SK-N-SH (cell line): ENCODE results near the gene GPR55. TPM values are rescaled to one million over a fixed set of nuclear protein-coding genes. Genes with fewer than 3 reads are reported as not detected.

ENCODE experiments used
- CTCF ChIA-PET: fragments of 300-600, 350-600 bp; formaldehyde crosslinking; extraction: SDS; loops from one replicate; lab custom pipeline; 2021; lab: Yijun Ruan, JAX
- POLR2A ChIA-PET: fragments of 350-600 bp; sonication (Branson Sonifier 250); formaldehyde crosslinking; extraction: SDS; loops from one replicate; lab custom pipeline; 2020; ENCODE audit warnings: antibody characterized with exemption, inconsistent platforms; lab: Yijun Ruan, JAX
- DNase-seq: peaks from one replicate; pipeline ENCODE4 v3.0.0; 2012
- H2AFZ ChIP-seq: fragments of 200-600 bp; sonication (generic); 2 replicates; pipeline ENCODE4 v1.8.1; 2016; ENCODE audit warnings: antibody characterized with exemption, mild to moderate bottlenecking, low read depth
- H3F3A ChIP-seq: fragments of 200-600 bp; sonication (generic); replicated peaks from 2 replicates; pipeline ENCODE3; 2016; ENCODE audit warnings: antibody characterized with exemption, mild to moderate bottlenecking; ENCODE audit not compliant: insufficient read depth
- H3K27ac ChIP-seq, 2 experiments: fragments of 200-500 bp in 1 of 2; fragments of 200-600 bp in 1 of 2; sonication (Bioruptor generic) in 1 of 2; sonication (generic), shearing (Covaris generic) in 1 of 2; 2 replicates each; pipeline versions ENCODE4 v1.5.1 to v1.6.1; 2014 to 2016; ENCODE audit warnings: low read depth in 2 of 2, inconsistent platforms in 1 of 2, low read length in 1 of 2, mild to moderate bottlenecking in 1 of 2, mixed read lengths in 1 of 2
- H3K27me3 ChIP-seq: fragments of 200-600 bp; sonication (generic), shearing (Covaris generic); 2 replicates; pipeline ENCODE4 v1.6.1; 2016; ENCODE audit warnings: mixed run types; ENCODE audit not compliant: insufficient read depth
- H3K36me3 ChIP-seq, 2 experiments: fragments of 200-500 bp in 1 of 2; fragments of 200-600 bp in 1 of 2; sonication (Bioruptor generic) in 1 of 2; sonication (generic) in 1 of 2; replicated peaks in 1 of 2; 2 replicates each; pipeline versions ENCODE3 to v1.5.1; 2014 to 2016; ENCODE audit warnings: low read length in 1 of 2, mild to moderate bottlenecking in 1 of 2; ENCODE audit not compliant: insufficient read depth in 2 of 2, control insufficient read depth in 1 of 2
- H3K4me1 ChIP-seq, 2 experiments: fragments of 200-500 bp in 1 of 2; fragments of 200-600 bp in 1 of 2; sonication (Bioruptor generic) in 1 of 2; sonication (generic), shearing (Covaris generic) in 1 of 2; 2 replicates each; pipeline versions ENCODE4 v1.5.1 to v1.6.1; 2014 to 2016; ENCODE audit warnings: low read depth in 1 of 2, low read length in 1 of 2, mixed run types in 1 of 2; ENCODE audit not compliant: insufficient read depth in 2 of 2, control insufficient read depth in 1 of 2
- H3K4me2 ChIP-seq: fragments of 200-600 bp; sonication (generic), shearing (Covaris generic); 2 replicates; pipeline ENCODE4 v1.6.1; 2017; ENCODE audit warnings: mixed run types
- H3K4me3 ChIP-seq, 2 experiments: fragments of 200-500 bp in 1 of 2; fragments of 200-600 bp in 1 of 2; sonication (Bioruptor generic) in 1 of 2; sonication (generic), shearing (Covaris generic) in 1 of 2; 2 replicates each; pipeline versions ENCODE4 v1.5.1 to v1.8.1; 2014 to 2016; ENCODE audit warnings: low read depth in 2 of 2, inconsistent platforms in 1 of 2, low read length in 1 of 2, mild to moderate bottlenecking in 1 of 2, mixed read lengths in 1 of 2, moderate library complexity in 1 of 2
- H3K79me2 ChIP-seq: fragments of 200-600 bp; sonication (generic); 2 replicates; pipeline ENCODE4 v1.8.1; 2017; ENCODE audit warnings: mild to moderate bottlenecking; ENCODE audit not compliant: insufficient read depth
- H3K9ac ChIP-seq: fragments of 200-600 bp; sonication (generic); 2 replicates; pipeline ENCODE4 v1.6.1; 2017; ENCODE audit warnings: mixed run types
- H3K9me2 ChIP-seq: fragments of 200-600 bp; sonication (generic); 2 replicates; pipeline ENCODE4 v1.6.1; 2017; ENCODE audit warnings: mixed run types
- H3K9me3 ChIP-seq: fragments of 200-600 bp; sonication (generic); 2 replicates; pipeline ENCODE4 v1.6.1; 2017; ENCODE audit warnings: mixed run types, mild to moderate bottlenecking, moderate library complexity
- H4K20me1 ChIP-seq: fragments of 200-600 bp; sonication (generic); 2 replicates; pipeline ENCODE4 v1.6.1; 2017; ENCODE audit warnings: mild to moderate bottlenecking, mixed run types; ENCODE audit not compliant: insufficient read depth
- CHD2 ChIP-seq: fragments of 150-350 bp; IDR thresholded peaks from 2 replicates; pipeline ENCODE4 v1.6.1; 2018; ENCODE audit warnings: low read length; ENCODE audit not compliant: partially characterized antibody
- ELF1 ChIP-seq: IDR thresholded peaks from 2 replicates; pipeline ENCODE4 v1.4.0; 2012
- EP300 ChIP-seq, 2 experiments: IDR thresholded peaks; 2 replicates each; pipeline versions ENCODE4 v1.4.0 to v1.6.1; 2012; ENCODE audit warnings: borderline replicate concordance in 1 of 2, low read depth in 1 of 2, low read length in 1 of 2
- EZH2phosphoT487 ChIP-seq: fragments of 200-600 bp; sonication (generic); IDR thresholded peaks from 2 replicates; pipeline ENCODE4 v1.6.1; 2017; ENCODE audit warnings: low read depth, mixed run types, mild to moderate bottlenecking, antibody characterized with exemption, moderate library complexity, borderline replicate concordance
- FOXJ3 ChIP-seq: sonication (generic); formaldehyde crosslinking; IDR thresholded peaks from 2 replicates; pipeline ENCODE4 v1.5.1; 2020; ENCODE audit warnings: mild to moderate bottlenecking, missing genetic modification reagents
- GABPA ChIP-seq: IDR thresholded peaks from 2 replicates; pipeline ENCODE4 v1.4.0; 2012; ENCODE audit warnings: low read depth, mild to moderate bottlenecking
- JUND ChIP-seq: IDR thresholded peaks from 2 replicates; pipeline ENCODE4 v1.4.0; 2012
- MEF2A ChIP-seq: IDR thresholded peaks from 2 replicates; pipeline ENCODE4 v1.4.0; 2012; ENCODE audit warnings: low read depth, borderline replicate concordance
- NRF1 ChIP-seq: IDR thresholded peaks from 2 replicates; pipeline ENCODE4 v1.6.1; 2012; ENCODE audit warnings: low read depth, mild to moderate bottlenecking, low read length
- RCOR1 ChIP-seq: fragments of 150-350 bp; IDR thresholded peaks from 2 replicates; pipeline ENCODE4 v1.6.1; 2017; ENCODE audit warnings: antibody characterized with exemption, low read length
- RFX5 ChIP-seq: IDR thresholded peaks from 2 replicates; pipeline ENCODE4 v1.6.1; 2012; ENCODE audit warnings: mild to moderate bottlenecking, improper control_type of control experiment, low read length
- RXRA ChIP-seq: IDR thresholded peaks from 2 replicates; pipeline ENCODE4 v1.4.0; 2012; ENCODE audit warnings: low read depth, mild to moderate bottlenecking, borderline replicate concordance
- TAF1 ChIP-seq: IDR thresholded peaks from 2 replicates; pipeline ENCODE4 v1.6.1; 2012; ENCODE audit warnings: low read depth, mild to moderate bottlenecking, low read length, moderate library complexity, borderline replicate concordance
- WGBS: methylation state at CpG from one replicate; pipeline ENCODE4 v1.1.6; 2017; ENCODE audit warnings: low lambda C conversion rate; 5-methylcytosine and 5-hydroxymethylcytosine counted together
- polyA plus RNA-seq, 3 experiments: library from polyadenylated mRNA; depleted of rRNA; stranded (reverse); fragments of >200 nt; gene quantifications; 2 replicates each; pipeline ENCODE4 v1.2.3, GENCODE V29; 2012
- TF ChIP-seq, protein P1 (sequence below): fragments of 150-350 bp; IDR thresholded peaks from 2 replicates; pipeline ENCODE4 v1.6.1; 2017; ENCODE audit warnings: antibody characterized with exemption, low read length, low read depth, borderline replicate concordance
- TF ChIP-seq, protein P2 (sequence below): IDR thresholded peaks from 2 replicates; pipeline ENCODE4 v1.4.0; 2012; ENCODE audit warnings: low read depth
- TF ChIP-seq, protein P3 (sequence below): fragments of 200-600 bp; sonication (generic); IDR thresholded peaks from 2 replicates; pipeline ENCODE4 v1.6.1; 2017; ENCODE audit warnings: antibody characterized with exemption, mild to moderate bottlenecking, moderate library complexity
- TF ChIP-seq, protein P4 (sequence below): IDR thresholded peaks from 2 replicates; pipeline ENCODE4 v1.6.1; 2012; ENCODE audit warnings: mild to moderate bottlenecking, low read depth, low read length, moderate library complexity
- TF ChIP-seq, protein P5 (sequence below): IDR thresholded peaks from 2 replicates; pipeline ENCODE4; 2012
- TF ChIP-seq, protein P6 (sequence below): fragments of 150-350 bp; IDR thresholded peaks from 2 replicates; pipeline ENCODE4 v1.6.1; 2016; ENCODE audit warnings: mild to moderate bottlenecking, low read depth, low read length

The GPR55 gene
- polyA plus RNA-seq, 1 of the 3 experiments (the other 2 are of a cell fraction): not detected

DNA sequence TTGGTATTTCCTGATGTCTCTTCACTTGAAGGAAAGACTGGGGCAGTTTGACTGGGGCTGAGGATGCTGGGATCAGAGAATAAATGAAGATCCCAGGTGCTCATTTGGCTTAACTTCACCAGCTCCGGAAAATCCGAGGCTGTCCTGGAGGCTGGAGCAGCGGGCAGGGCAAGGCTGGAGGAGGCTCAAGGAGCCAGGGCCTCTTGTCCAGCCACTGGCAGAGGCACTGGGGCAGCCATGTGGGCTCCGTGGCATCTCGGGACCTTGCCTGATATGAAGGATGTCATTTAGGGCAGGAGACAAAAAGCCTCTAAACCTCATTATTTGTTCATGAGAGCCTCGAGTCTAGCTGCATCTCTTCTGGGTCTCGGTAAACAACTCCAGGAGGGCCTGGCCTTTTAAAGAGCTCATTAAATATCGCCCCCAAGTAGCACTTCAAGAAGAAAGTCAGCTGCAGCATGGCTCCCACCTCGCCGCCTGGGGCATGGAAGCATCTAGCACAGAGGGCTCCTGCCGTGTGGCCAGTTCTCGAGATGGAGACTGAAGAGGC is 13.5 kb upstream of the GPR55 start:
- no peaks in the 10 kb centered on the region for H3K4me1 ChIP-seq
- no peaks in the 10 kb centered on the region for H3K9me2 ChIP-seq
- no peaks in the 10 kb centered on the region for H4K20me1 ChIP-seq
- H3K27me3 ChIP-seq: no peaks in the 10 kb centered on the region
- TF ChIP-seq ELF1: no peak
- no peak for TF ChIP-seq EZH2phosphoT487
- no peak for TF ChIP-seq RCOR1
- TF ChIP-seq FOXJ3 (CRISPR knock-in tag): no peak
- no peak for TF ChIP-seq CHD2
- TF ChIP-seq, protein P1, sequence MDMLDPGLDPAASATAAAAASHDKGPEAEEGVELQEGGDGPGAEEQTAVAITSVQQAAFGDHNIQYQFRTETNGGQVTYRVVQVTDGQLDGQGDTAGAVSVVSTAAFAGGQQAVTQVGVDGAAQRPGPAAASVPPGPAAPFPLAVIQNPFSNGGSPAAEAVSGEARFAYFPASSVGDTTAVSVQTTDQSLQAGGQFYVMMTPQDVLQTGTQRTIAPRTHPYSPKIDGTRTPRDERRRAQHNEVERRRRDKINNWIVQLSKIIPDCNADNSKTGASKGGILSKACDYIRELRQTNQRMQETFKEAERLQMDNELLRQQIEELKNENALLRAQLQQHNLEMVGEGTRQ: no peak
- TF ChIP-seq, protein P2, sequence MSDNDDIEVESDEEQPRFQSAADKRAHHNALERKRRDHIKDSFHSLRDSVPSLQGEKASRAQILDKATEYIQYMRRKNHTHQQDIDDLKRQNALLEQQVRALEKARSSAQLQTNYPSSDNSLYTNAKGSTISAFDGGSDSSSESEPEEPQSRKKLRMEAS: no peak
- no peak for TF ChIP-seq NRF1
- TF ChIP-seq GABPA: no peak
- TF ChIP-seq JUND: no peak
- TF ChIP-seq RFX5: no peak
- H2AFZ ChIP-seq: no peak overlapping the region
- no peak overlapping the region for H3K4me2 ChIP-seq
- no peaks in the 10 kb centered on the region for H3F3A ChIP-seq
- 62% methylated on average over 12 of the region's 12 CpGs for WGBS
- no peaks in the 10 kb centered on the region for H3K9me3 ChIP-seq
- no peaks in the 10 kb centered on the region for H3K79me2 ChIP-seq
- H3K36me3 ChIP-seq: no peaks in the 10 kb centered on the region
- no peak overlapping the region for H3K9ac ChIP-seq
- H3K27ac ChIP-seq: no peak overlapping the region
- ChIA-PET CTCF (interaction anchor here (1.2 to 2.4 kb wide), 2 partner anchors 25 to 49 kb away, joined by 3 to 9 read pairs; no protein-coding TSS in a partner anchor), POLR2A (no interaction called here)
- no peak overlapping the region for H3K4me3 ChIP-seq
- no peak for DNase-seq

DNA sequence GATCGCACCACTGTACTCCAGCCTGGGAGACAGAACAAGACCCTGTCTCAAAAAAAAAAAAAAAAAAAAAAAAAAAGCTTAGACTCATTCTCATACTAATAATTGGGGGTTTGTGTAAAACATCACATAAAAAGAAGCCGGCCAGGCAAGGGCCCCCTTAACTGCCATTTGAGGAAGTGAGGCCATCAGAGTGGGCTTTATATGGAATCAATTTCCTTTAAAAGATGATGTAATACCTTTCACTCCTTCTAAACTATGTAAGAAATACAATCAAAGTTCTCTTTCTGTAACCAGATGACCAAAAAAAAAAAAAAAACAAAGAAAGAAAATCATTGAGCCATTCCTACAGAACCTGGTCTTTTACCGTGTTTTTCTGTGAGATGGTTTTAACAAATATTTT is 13.1 kb upstream of the GPR55 start:
- POLR2A ChIA-PET: no interaction called here
- no peaks in the 10 kb centered on the region for H3K9me2 ChIP-seq
- H3K4me3 ChIP-seq: no peak overlapping the region
- H2AFZ ChIP-seq: no peak overlapping the region
- H4K20me1 ChIP-seq: no peaks in the 10 kb centered on the region
- H3K9me3 ChIP-seq: no peaks in the 10 kb centered on the region
- H3K9ac ChIP-seq: no peak overlapping the region
- H3K4me1 ChIP-seq: no peaks in the 10 kb centered on the region
- no peak for DNase-seq
- no peaks in the 10 kb centered on the region for H3F3A ChIP-seq
- no peaks in the 10 kb centered on the region for H3K36me3 ChIP-seq
- CTCF ChIA-PET: interaction anchor here (1.0 to 1.2 kb wide), 2 partner anchors 9 to 49 kb away, joined by 3 to 7 read pairs; no protein-coding TSS in a partner anchor
- no peaks in the 10 kb centered on the region for H3K79me2 ChIP-seq
- H3K27ac ChIP-seq: no peak overlapping the region
- H3K4me2 ChIP-seq: no peak overlapping the region
- 84% methylated on average over 3 of the region's 3 CpGs for WGBS
- H3K27me3 ChIP-seq: no peaks in the 10 kb centered on the region
- no peak for TF ChIP-seq RXRA
- TF ChIP-seq, protein P3, sequence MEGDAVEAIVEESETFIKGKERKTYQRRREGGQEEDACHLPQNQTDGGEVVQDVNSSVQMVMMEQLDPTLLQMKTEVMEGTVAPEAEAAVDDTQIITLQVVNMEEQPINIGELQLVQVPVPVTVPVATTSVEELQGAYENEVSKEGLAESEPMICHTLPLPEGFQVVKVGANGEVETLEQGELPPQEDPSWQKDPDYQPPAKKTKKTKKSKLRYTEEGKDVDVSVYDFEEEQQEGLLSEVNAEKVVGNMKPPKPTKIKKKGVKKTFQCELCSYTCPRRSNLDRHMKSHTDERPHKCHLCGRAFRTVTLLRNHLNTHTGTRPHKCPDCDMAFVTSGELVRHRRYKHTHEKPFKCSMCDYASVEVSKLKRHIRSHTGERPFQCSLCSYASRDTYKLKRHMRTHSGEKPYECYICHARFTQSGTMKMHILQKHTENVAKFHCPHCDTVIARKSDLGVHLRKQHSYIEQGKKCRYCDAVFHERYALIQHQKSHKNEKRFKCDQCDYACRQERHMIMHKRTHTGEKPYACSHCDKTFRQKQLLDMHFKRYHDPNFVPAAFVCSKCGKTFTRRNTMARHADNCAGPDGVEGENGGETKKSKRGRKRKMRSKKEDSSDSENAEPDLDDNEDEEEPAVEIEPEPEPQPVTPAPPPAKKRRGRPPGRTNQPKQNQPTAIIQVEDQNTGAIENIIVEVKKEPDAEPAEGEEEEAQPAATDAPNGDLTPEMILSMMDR: no peak
- no peak for TF ChIP-seq ELF1
- TF ChIP-seq, protein P4, sequence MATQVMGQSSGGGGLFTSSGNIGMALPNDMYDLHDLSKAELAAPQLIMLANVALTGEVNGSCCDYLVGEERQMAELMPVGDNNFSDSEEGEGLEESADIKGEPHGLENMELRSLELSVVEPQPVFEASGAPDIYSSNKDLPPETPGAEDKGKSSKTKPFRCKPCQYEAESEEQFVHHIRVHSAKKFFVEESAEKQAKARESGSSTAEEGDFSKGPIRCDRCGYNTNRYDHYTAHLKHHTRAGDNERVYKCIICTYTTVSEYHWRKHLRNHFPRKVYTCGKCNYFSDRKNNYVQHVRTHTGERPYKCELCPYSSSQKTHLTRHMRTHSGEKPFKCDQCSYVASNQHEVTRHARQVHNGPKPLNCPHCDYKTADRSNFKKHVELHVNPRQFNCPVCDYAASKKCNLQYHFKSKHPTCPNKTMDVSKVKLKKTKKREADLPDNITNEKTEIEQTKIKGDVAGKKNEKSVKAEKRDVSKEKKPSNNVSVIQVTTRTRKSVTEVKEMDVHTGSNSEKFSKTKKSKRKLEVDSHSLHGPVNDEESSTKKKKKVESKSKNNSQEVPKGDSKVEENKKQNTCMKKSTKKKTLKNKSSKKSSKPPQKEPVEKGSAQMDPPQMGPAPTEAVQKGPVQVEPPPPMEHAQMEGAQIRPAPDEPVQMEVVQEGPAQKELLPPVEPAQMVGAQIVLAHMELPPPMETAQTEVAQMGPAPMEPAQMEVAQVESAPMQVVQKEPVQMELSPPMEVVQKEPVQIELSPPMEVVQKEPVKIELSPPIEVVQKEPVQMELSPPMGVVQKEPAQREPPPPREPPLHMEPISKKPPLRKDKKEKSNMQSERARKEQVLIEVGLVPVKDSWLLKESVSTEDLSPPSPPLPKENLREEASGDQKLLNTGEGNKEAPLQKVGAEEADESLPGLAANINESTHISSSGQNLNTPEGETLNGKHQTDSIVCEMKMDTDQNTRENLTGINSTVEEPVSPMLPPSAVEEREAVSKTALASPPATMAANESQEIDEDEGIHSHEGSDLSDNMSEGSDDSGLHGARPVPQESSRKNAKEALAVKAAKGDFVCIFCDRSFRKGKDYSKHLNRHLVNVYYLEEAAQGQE: no peak
- TF ChIP-seq TAF1: no peak
- TF ChIP-seq, protein P5, sequence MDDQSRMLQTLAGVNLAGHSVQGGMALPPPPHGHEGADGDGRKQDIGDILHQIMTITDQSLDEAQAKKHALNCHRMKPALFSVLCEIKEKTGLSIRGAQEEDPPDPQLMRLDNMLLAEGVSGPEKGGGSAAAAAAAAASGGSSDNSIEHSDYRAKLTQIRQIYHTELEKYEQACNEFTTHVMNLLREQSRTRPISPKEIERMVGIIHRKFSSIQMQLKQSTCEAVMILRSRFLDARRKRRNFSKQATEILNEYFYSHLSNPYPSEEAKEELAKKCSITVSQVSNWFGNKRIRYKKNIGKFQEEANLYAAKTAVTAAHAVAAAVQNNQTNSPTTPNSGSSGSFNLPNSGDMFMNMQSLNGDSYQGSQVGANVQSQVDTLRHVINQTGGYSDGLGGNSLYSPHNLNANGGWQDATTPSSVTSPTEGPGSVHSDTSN: no peak
- no peak for TF ChIP-seq RCOR1
- TF ChIP-seq MEF2A: no peak
- no peak for TF ChIP-seq EP300 (IDR thresholded peaks at IDR 0.05; ENCODE audit: borderline replicate concordance in 1 of 2, low read depth in 1 of 2, low read length in 1 of 2)
- TF ChIP-seq, protein P6, sequence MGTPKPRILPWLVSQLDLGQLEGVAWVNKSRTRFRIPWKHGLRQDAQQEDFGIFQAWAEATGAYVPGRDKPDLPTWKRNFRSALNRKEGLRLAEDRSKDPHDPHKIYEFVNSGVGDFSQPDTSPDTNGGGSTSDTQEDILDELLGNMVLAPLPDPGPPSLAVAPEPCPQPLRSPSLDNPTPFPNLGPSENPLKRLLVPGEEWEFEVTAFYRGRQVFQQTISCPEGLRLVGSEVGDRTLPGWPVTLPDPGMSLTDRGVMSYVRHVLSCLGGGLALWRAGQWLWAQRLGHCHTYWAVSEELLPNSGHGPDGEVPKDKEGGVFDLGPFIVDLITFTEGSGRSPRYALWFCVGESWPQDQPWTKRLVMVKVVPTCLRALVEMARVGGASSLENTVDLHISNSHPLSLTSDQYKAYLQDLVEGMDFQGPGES: no peak
- no peak for TF ChIP-seq EZH2phosphoT487
